ENCODE results near the gene NWD2. TPM values are rescaled to one million over a fixed set of nuclear protein-coding genes. Genes with fewer than 3 reads are reported as not detected.

Gene NWD2
- total and polyA plus RNA-seq, 10 of the 15 experiments (the other 5 are each of a cell fraction or from before 2014, with no cell fraction given) = not detected

GRCh38 chr4:37440501-37440900 lies 196.0 kb downstream of the NWD2 start:
- ATAC-seq = no peak
- RAD21 ChIA-PET (ENCODE audit: unreplicated experiment) = interaction anchor here (1.3 kb wide), 1 partner anchor 12 kb away, joined by 4 read pairs; no protein-coding TSS in a partner anchor
- intact Hi-C loops (cut with micrococcal nuclease; ENCODE audit: unreplicated experiment) = no loop called here

GRCh38 chr4:37441231-37442061 lies 196.9 kb downstream of the NWD2 start:
- POLR2A ChIA-PET = no interaction called here
- H4K20me1 ChIP-seq (ENCODE audit: control insufficient read depth, insufficient read depth) = no peaks in the 10 kb centered on the region
- no peaks in the 10 kb centered on the region for H3K79me2 ChIP-seq (ENCODE audit: control insufficient read depth, insufficient read depth, low read length)
- whole genome bisulfite sequencing (ENCODE audit: insufficient coverage, insufficient replicate concordance, low lambda C conversion rate, missing lambda C conversion rate) = 35% methylated on average over 9 of the region's 9 CpGs
- no peak overlapping the region for H3K27ac ChIP-seq (ENCODE audit: control insufficient read depth, insufficient read depth)
- in situ Hi-C loops (cut with MboI) (no loop called here), intact Hi-C loops (cut with micrococcal nuclease; ENCODE audit: unreplicated experiment) (no loop called here)
- no peak overlapping the region for H2AFZ ChIP-seq (ENCODE audit: control insufficient read depth, low read depth, low read length)
- no TSS peak for BruUV-seq (replicated peaks)
- RAD21 ChIA-PET (ENCODE audit: unreplicated experiment) = no interaction called here
- no peak overlapping the region for H3K4me2 ChIP-seq (ENCODE audit: control insufficient read depth, insufficient read depth)
- FAIRE-seq = no peak
- no peak for ATAC-seq
- no peaks in the 10 kb centered on the region for H3K36me3 ChIP-seq (ENCODE audit: control insufficient read depth in 2 of 2, insufficient read depth in 2 of 2, low read length in 1 of 2)
- H3K9ac ChIP-seq (ENCODE audit: control insufficient read depth, insufficient read depth, low read length) = no peak overlapping the region
- H3K27me3 ChIP-seq (replicated peaks in 1 of 2; ENCODE audit: control insufficient read depth in 2 of 2, insufficient read depth in 2 of 2, low read length in 1 of 2) = no peaks in the 10 kb centered on the region
- H3K4me1 ChIP-seq (ENCODE audit: control insufficient read depth, insufficient read depth, low read length) = no peaks in the 10 kb centered on the region
- SMC1A ChIA-PET (ENCODE audit: uncharacterized antibody, unreplicated experiment) = interaction anchor here (0.7 to 1.5 kb wide), 2 partner anchors 10 to 57 kb away, joined by 3 to 6 read pairs; no protein-coding TSS in a partner anchor
- no peak overlapping the region for H3K4me3 ChIP-seq
- CTCF ChIA-PET = interaction anchor here (0.6 to 4.2 kb wide), 5 partner anchors 10 to 16 kb away, joined by 3 to 21 read pairs (median 4); a partner anchor contains a TSS
- DNase-seq (ENCODE audit: low read depth, low spot score) = no peak
- H3K9me3 ChIP-seq (replicated peaks; ENCODE audit: control insufficient read depth, insufficient read depth, low read length) = no peaks in the 10 kb centered on the region
- TF ChIP-seq USF2 (IDR thresholded peaks at IDR 0.05; ENCODE audit: borderline replicate concordance, low read depth, low read length) (no peak), PKNOX1 (IDR thresholded peaks at IDR 0.05) (no peak), NFXL1 (IDR thresholded peaks at IDR 0.05; ENCODE audit: borderline replicate concordance) (no peak), ZBED1 (IDR thresholded peaks at IDR 0.05; ENCODE audit: borderline replicate concordance) (no peak), CREM (IDR thresholded peaks at IDR 0.05; ENCODE audit: low read depth) (no peak), ZNF687 (IDR thresholded peaks at IDR 0.05) (no peak), TCF7 (IDR thresholded peaks at IDR 0.05; ENCODE audit: borderline replicate concordance) (no peak), CHD2 (IDR thresholded peaks at IDR 0.05; ENCODE audit: borderline replicate concordance, low read depth, low read length) (no peak)

More at GRCh38 chr4:37440501-37440900, 196.0 kb downstream of the NWD2 start:
- TF ChIP-seq KAT2A (conservative IDR thresholded peaks at IDR 0.05; ENCODE audit: control insufficient read depth, low read depth, low read length) = no peak
- no peak for TF ChIP-seq MYB (IDR thresholded peaks at IDR 0.05; ENCODE audit: borderline replicate concordance, low read depth, low read length)
- H3K4me3 ChIP-seq = no peak overlapping the region
- SMC1A ChIA-PET (ENCODE audit: uncharacterized antibody, unreplicated experiment) = interaction anchor here (0.6 to 1.2 kb wide), 5 partner anchors 8 to 469 kb away, joined by 3 read pairs; no protein-coding TSS in a partner anchor
- FAIRE-seq (no peak), DNase-seq (ENCODE audit: low read depth, low spot score) (no peak)
- H3K79me2 ChIP-seq (ENCODE audit: control insufficient read depth, insufficient read depth, low read length) = no peaks in the 10 kb centered on the region
- H3K27me3 ChIP-seq (replicated peaks in 1 of 2; ENCODE audit: control insufficient read depth in 2 of 2, insufficient read depth in 2 of 2, low read length in 1 of 2) = no peaks in the 10 kb centered on the region
- 59% methylated on average over 2 of the region's 2 CpGs for WGBS (ENCODE audit: insufficient coverage, insufficient replicate concordance, low lambda C conversion rate, missing lambda C conversion rate)
- no peak overlapping the region for H3K27ac ChIP-seq (ENCODE audit: control insufficient read depth, insufficient read depth)
- in situ Hi-C loops (cut with MboI) = no loop called here
- no peak overlapping the region for H2AFZ ChIP-seq (ENCODE audit: control insufficient read depth, low read depth, low read length)
- no peaks in the 10 kb centered on the region for H4K20me1 ChIP-seq (ENCODE audit: control insufficient read depth, insufficient read depth)
- BruUV-seq (replicated peaks) = no TSS peak
- POLR2A ChIA-PET = no interaction called here
- no peaks in the 10 kb centered on the region for H3K4me1 ChIP-seq (ENCODE audit: control insufficient read depth, insufficient read depth, low read length)
- no peak overlapping the region for H3K4me2 ChIP-seq (ENCODE audit: control insufficient read depth, insufficient read depth)
- H3K36me3 ChIP-seq (ENCODE audit: control insufficient read depth in 2 of 2, insufficient read depth in 2 of 2, low read length in 1 of 2) = no peaks in the 10 kb centered on the region
- CTCF ChIA-PET = interaction anchor here (0.6 to 1.8 kb wide), 3 partner anchors 9 to 51 kb away, joined by 3 to 6 read pairs (median 4); no protein-coding TSS in a partner anchor
- H3K9ac ChIP-seq (ENCODE audit: control insufficient read depth, insufficient read depth, low read length) = no peak overlapping the region
- H3K9me3 ChIP-seq (replicated peaks; ENCODE audit: control insufficient read depth, insufficient read depth, low read length) = no peaks in the 10 kb centered on the region
